HG02798 (cell line): ENCODE measurements around the gene SPRYD4.
A peak's percentile ranks its signal among the peaks of the same experiment; 100 is the strongest.

ENCODE experiments used
- ATAC-seq: cut with Tn5 transposase; IDR thresholded peaks from one replicate; pipeline ENCODE4 v1.9.1; 2021; ENCODE audit warnings: mild to moderate bottlenecking; ENCODE audit not compliant: unreplicated experiment, poor library complexity

SPRYD4 gene

DNA sequence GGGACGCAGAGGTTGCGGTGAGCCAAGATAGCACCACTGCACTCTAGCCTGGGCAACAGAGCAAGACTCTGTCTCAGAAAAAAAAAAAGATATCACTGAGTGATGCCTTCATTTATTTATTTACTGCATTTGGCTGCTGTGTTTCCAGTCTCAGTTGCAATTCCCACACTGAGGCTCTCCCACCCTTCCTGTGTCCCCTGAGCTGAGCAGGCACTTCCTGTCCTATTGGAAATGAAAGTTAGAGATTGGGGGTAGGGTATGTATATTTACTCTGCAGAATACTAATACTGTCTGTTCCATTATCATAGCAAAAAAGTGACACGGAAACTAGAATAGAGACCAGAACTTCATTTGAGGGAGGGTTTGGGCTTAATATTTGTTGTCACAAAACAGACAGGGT, 51.7 kb downstream of the SPRYD4 start:
- no peak for ATAC-seq

- no peak for ATAC-seq
Observed at GRCh38 chr12:56520506-56520905, 52.1 kb downstream of the SPRYD4 start.

- no peak for ATAC-seq
Observed at GRCh38 chr12:56521209-56521589, 52.8 kb downstream of the SPRYD4 start.

- peak; percentile 52 for ATAC-seq
Observed at GRCh38 chr12:56521590-56522371, 53.4 kb downstream of the SPRYD4 start, which contains the start of gene RBMS2. TSS of gene RBMS2 (plus strand) at chr12:56521820. CDS start at chr12:56522024, 204 bp downstream.

DNA sequence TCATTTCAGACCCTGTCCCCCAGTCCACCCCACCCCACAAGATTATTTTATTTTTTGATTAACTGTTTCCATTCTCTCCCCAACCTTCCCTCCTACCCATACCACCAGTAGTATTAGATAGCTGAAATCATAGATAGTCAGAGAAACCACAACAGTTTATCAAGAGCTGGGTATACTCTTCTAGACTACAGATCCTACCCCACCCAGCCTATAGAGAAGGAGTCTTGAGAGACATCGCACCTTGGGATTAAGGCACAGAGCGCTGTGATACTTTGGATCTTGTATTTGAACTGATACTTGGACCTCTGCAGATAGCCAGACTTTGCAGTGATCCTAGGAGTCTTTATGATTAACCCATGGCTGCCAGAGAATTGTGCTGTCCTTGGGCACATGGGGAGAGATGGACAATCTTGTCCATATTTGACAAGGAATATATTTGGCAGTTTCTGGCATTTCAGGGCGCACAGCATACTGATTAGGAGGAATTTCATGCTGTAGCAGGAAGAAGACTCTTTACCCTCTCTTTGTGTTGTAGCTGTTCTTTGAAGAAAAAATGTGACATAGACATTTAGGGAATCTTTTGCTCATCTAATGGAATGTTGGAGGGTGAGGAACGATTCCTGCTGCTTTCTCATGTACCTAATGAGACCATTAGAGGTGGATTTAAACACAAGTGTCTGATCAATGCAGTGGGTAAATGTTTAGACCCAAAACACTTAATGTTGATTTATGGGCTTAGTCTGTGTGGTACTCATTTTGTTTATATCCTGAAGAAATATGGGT, 54.2 kb downstream of the SPRYD4 start:
- ATAC-seq = no peak

DNA sequence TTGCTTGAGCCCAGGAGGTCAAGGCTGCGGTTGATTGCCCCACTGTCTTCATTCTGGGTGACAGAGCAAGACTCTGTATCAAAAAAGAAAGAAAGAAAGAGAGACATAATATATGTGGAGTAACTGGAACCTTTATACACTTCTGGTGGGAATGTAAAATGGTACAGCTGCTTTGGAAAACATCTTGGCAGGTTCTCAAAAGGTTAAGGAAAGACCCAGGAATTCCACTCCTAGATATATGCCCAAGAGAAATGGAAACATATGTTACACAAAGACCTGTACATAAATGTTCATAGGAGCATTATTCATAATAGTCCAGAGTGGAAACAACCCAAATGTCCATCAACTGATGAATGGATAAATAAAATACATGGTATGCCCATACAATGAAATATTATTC, 60.5 kb downstream of the SPRYD4 start:
- ATAC-seq = no peak
